HG02588 (cell line): ENCODE results near the gene KDM4D.
"Not testable (repeated sequence)": the region's sequence is repeated elsewhere in the genome, so short reads cannot be mapped to it uniquely, and the experiment has no call there.

Experiments
- ATAC-seq: cut with Tn5 transposase; IDR thresholded peaks from one replicate; pipeline ENCODE4 v1.9.1; 2021; ENCODE audit warnings: mild to moderate bottlenecking, moderate library complexity; ENCODE audit not compliant: unreplicated experiment

KDM4D gene

DNA sequence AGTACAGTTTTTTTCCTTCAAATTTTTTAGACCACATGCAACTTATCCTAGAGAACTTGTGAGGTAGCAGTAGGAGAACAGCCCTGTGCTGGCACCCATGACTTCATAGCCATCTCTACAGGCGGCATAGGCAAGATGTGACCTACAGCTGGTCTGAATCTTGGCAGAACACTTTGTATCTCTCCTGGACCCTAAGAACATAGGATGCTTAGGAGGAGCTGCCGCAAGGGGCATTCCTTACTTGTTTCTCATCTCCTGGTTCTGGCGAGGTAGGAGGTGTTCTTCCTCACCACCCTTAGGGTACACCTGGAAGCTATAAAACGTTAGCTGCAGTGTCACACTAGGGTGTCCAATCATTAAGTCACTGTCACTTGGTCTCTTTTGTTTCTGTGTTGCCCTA, 16.5 kb upstream of the KDM4D start:
- ATAC-seq: no peak

GRCh38 chr11:94958121-94958696, 15.3 kb upstream of the KDM4D start:
- no peak for ATAC-seq

GRCh38 chr11:94959179-94959578, 14.3 kb upstream of the KDM4D start:
- no peak for ATAC-seq

GRCh38 chr11:94960488-94960887, 13.0 kb upstream of the KDM4D start:
- ATAC-seq: no peak

DNA sequence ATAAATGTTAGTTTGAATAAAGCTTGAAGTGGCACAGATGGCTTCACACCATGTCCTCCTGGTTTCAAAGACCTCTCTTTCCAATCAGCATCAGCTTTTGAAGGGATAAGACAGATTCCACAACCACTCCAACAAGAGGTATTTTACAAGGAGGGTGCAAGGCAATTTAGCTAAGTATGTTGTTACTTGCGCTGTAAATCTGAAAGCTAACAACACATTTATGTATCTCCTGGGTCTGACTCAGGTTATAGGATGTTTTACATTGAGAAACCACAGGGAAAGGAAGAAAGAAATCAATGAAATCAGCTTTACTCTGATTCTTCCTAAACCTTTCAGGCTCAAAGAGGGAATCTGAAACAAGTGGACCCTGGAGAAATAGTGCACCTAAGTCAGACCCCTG, 12.3 kb upstream of the KDM4D start:
- ATAC-seq: no peak

- no peak for ATAC-seq
These were observed 8.6 kb upstream of the KDM4D start for GRCh38 chr11:94964934-94965333.

GRCh38 chr11:94968334-94968958, 5.1 kb upstream of the KDM4D start:
- ATAC-seq: no peak

- ATAC-seq: no peak
These were observed 810 bp upstream of the KDM4D start for GRCh38 chr11:94972700-94973098.

GRCh38 chr11:94974178-94974577, 669 bp downstream of the KDM4D start:
- ATAC-seq: no peak

- ATAC-seq: no peak
These were observed 2.1 kb downstream of the KDM4D start for GRCh38 chr11:94975599-94975998.

- ATAC-seq: no peak
These were observed 13.9 kb downstream of the KDM4D start for GRCh38 chr11:94987378-94987777.

DNA sequence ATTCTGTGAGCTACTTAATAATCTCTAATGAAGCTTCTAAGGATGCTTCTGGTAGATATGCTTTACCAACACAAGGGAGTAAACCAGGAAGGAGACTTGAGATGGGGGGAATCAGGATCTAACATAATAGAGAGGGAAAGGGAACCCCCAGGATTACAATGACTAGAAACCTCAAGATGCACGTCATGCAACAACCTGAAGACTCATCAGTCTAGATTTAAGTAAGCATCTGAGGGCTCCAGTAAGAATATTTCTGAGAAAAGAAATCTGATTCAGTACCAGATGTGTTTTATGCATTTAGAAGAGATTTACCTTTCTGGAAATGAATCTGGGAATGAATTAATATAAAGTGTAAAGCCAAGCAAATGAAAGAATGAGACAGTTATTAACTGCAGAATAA, 15.2 kb downstream of the KDM4D start:
- no peak for ATAC-seq

DNA sequence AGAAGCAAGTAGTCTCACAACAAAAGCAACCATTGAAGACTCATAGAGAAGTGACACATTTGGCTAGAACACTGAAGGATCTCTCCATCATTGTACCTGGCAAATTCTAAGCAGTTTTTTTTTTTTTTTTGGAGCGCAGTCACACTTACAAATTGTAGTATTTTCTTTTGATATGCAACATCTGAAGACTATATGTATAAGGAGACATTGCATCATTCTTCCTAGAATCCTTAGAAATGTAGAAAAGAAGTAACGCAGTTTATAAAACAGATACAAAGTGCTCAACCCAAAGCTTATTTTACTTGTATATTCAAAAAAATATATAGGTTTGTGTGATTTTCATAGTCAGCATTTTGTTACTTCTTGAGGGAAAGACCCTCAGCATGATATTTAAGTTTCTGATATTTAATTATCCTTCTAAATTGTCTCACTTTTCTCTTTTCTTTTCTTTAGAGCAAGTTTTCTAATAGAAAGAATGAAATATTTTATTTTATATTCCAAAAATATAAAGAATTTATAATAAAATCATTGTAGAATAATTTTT, 20.0 kb downstream of the KDM4D start:
- ATAC-seq: no peak

- ATAC-seq: no peak
These were observed 23.9 kb downstream of the KDM4D start for GRCh38 chr11:94997437-94997836.

GRCh38 chr11:94998285-94998684, 24.8 kb downstream of the KDM4D start:
- ATAC-seq: no peak

- no peak for ATAC-seq
These were observed 30.2 kb downstream of the KDM4D start for GRCh38 chr11:95003716-95004115.

GRCh38 chr11:95005642-95006041, 32.1 kb downstream of the KDM4D start:
- ATAC-seq: no peak

- no peak for ATAC-seq
These were observed 37.9 kb downstream of the KDM4D start for GRCh38 chr11:95011376-95011775.

- ATAC-seq: no peak
These were observed 40.8 kb downstream of the KDM4D start for GRCh38 chr11:95014184-95014821.

DNA sequence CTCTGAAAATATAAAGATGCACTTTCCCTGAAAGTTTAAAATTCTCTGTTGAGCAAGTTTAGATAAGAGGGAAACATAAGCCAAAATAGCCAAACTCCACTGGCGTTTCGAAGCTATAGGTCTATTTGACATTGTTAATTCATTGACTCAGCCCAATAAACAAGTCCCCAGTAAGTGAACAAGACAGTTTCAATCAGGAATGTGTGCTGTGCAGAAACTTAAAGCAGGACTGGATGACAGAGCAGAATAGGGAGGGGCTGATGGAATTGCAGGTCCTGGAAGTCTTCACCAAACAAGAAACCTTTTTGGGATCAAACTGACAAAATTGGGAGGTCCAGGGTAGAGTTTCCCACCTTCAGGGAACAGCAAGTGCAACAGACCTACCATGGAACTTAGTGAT, 42.6 kb downstream of the KDM4D start:
- no peak for ATAC-seq

DNA sequence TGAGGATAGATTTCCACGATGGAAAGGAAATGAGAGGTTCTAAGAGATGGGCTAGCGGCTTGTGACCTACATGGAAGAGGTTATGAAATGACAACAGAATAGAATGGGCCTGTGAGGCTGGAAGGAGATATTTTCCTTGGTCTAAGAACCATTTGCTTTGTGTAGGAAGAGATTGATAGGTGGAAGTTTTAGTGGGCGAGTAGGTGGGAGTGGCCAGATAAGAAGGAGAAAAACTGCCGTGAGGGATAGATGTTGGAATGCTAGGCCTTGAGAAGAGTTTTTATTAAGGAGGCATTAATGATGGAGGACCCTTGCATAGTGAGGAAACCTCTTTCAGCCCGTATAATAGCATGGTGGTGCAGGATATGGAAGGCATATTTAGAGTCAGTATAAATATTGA, 48.0 kb downstream of the KDM4D start:
- not testable (repeated sequence) for ATAC-seq

- ATAC-seq: no peak
These were observed 51.4 kb downstream of the KDM4D start, which contains the start of gene KDM4E for GRCh38 chr11:95024958-95025357. Gene KDM4E (plus strand): TSS chr11:95025258. CDS start chr11:95025558, 300 bp downstream.
